ENCODE results near the gene ST7.

DNA sequence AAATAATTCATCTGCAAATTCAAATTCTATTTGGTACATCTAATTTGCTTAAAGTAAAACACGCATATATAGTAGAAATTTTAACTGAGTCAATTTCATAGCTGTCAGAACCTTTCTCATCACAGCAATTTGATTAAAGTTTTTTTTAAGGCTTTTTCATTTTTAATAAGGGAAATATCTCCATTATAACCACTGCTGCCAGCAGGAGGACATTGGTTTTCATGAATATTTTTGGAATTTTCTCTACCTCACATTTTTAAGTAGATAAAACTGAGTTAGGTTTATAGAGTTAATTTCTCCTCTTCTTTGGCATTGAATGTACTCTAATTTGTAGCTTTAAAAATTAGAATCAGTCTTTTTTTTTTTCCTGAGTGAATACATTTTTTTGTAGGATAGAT lies 82.2 kb downstream of the ST7 start:
- TF ChIP-seq, protein P1, sequence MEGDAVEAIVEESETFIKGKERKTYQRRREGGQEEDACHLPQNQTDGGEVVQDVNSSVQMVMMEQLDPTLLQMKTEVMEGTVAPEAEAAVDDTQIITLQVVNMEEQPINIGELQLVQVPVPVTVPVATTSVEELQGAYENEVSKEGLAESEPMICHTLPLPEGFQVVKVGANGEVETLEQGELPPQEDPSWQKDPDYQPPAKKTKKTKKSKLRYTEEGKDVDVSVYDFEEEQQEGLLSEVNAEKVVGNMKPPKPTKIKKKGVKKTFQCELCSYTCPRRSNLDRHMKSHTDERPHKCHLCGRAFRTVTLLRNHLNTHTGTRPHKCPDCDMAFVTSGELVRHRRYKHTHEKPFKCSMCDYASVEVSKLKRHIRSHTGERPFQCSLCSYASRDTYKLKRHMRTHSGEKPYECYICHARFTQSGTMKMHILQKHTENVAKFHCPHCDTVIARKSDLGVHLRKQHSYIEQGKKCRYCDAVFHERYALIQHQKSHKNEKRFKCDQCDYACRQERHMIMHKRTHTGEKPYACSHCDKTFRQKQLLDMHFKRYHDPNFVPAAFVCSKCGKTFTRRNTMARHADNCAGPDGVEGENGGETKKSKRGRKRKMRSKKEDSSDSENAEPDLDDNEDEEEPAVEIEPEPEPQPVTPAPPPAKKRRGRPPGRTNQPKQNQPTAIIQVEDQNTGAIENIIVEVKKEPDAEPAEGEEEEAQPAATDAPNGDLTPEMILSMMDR (IDR thresholded peaks at IDR 0.05): no peak
- TF ChIP-seq EZH2 (IDR thresholded peaks at IDR 0.05; ENCODE audit: borderline replicate concordance, insufficient read depth, low read depth, low read length, poor library complexity, severe bottlenecking): no peak
